Ishikawa (cell line): ENCODE data around the gene B4GALNT3.

Experiments used
- CREB1 ChIP-seq: IDR thresholded peaks from 2 replicates; pipeline ENCODE4 v1.6.1; 2012; ENCODE audit warnings: low read depth
- EGR1 ChIP-seq: IDR thresholded peaks from 2 replicates; pipeline ENCODE4 v1.6.1; 2012
- EP300 ChIP-seq: IDR thresholded peaks from 2 replicates; pipeline ENCODE4 v1.6.1; 2012; ENCODE audit warnings: borderline replicate concordance
- TAF1 ChIP-seq: IDR thresholded peaks from 2 replicates; pipeline ENCODE4 v1.6.1; 2012; ENCODE audit warnings: low read depth, mild to moderate bottlenecking
- USF1 ChIP-seq: IDR thresholded peaks from 2 replicates; pipeline ENCODE4 v1.6.1; 2012
- YY1 ChIP-seq: IDR thresholded peaks from 2 replicates; pipeline ENCODE4 v1.6.1; 2012; ENCODE audit warnings: low read depth
- TF ChIP-seq, protein P1 (sequence below): IDR thresholded peaks from 2 replicates; pipeline ENCODE4 v1.6.1; 2012
- TF ChIP-seq, protein P2 (sequence below): IDR thresholded peaks from 2 replicates; pipeline ENCODE4 v1.6.1; 2012; ENCODE audit warnings: low read depth, mild to moderate bottlenecking

DNA sequence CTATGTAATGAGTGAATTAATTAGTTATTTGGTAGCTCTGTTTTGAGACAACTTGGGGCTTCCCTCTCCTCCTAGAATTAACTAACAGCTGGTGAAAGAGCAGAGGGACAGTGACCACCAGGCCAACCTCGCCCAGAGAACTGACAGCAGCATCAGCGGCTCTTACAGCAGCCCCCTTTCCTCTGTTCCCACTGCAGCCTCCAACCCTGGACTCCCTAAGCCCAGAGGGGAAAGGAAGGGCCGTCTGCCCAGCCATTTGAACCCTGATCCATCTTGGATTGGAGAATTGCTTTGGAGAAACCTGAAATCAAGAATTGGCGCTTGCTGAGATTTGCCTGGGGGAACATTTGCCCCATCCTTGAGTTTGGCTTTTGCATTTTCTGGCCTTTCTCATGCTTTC, 45.5 kb downstream of the B4GALNT3 start:
- TF ChIP-seq USF1: no peak
- TF ChIP-seq EP300: no peak
- no peak for TF ChIP-seq EGR1
- TF ChIP-seq, protein P1, sequence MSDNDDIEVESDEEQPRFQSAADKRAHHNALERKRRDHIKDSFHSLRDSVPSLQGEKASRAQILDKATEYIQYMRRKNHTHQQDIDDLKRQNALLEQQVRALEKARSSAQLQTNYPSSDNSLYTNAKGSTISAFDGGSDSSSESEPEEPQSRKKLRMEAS: no peak
- TF ChIP-seq YY1: no peak
- no peak for TF ChIP-seq CREB1
- TF ChIP-seq TAF1: no peak
- TF ChIP-seq, protein P2, sequence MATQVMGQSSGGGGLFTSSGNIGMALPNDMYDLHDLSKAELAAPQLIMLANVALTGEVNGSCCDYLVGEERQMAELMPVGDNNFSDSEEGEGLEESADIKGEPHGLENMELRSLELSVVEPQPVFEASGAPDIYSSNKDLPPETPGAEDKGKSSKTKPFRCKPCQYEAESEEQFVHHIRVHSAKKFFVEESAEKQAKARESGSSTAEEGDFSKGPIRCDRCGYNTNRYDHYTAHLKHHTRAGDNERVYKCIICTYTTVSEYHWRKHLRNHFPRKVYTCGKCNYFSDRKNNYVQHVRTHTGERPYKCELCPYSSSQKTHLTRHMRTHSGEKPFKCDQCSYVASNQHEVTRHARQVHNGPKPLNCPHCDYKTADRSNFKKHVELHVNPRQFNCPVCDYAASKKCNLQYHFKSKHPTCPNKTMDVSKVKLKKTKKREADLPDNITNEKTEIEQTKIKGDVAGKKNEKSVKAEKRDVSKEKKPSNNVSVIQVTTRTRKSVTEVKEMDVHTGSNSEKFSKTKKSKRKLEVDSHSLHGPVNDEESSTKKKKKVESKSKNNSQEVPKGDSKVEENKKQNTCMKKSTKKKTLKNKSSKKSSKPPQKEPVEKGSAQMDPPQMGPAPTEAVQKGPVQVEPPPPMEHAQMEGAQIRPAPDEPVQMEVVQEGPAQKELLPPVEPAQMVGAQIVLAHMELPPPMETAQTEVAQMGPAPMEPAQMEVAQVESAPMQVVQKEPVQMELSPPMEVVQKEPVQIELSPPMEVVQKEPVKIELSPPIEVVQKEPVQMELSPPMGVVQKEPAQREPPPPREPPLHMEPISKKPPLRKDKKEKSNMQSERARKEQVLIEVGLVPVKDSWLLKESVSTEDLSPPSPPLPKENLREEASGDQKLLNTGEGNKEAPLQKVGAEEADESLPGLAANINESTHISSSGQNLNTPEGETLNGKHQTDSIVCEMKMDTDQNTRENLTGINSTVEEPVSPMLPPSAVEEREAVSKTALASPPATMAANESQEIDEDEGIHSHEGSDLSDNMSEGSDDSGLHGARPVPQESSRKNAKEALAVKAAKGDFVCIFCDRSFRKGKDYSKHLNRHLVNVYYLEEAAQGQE: no peak
